Stomach (tissue), 9 donors: ENCODE measurements around the gene SRSF8. TPM values are rescaled to one million over a fixed set of nuclear protein-coding genes. Genes with fewer than 3 reads are reported as not detected.

Source experiments
- DNase-seq, 2 donors: peaks; one replicate each; pipeline versions ENCODE4 v3.0.0 to v3.0.0-alpha.2; 2013 to 2019
- H3K27ac ChIP-seq, 5 donors: fragments of 200-600 bp in 4 of 5; sonication (generic) in 4 of 5; one replicate each; pipeline ENCODE4 v1.5.1; 2013 to 2019; ENCODE audit warnings: mild to moderate bottlenecking in 1 of 5, moderate library complexity in 1 of 5
- H3K27me3 ChIP-seq, 3 donors: fragments of 200-600 bp; sonication (generic); one replicate each; pipeline ENCODE4 v1.5.1; 2017 to 2019; ENCODE audit warnings: mixed run types in 1 of 3
- H3K36me3 ChIP-seq, 4 donors: fragments of 200-600 bp; sonication (generic); 1 replicate in 3 of 4; 2 replicates in 1 of 4; pipeline ENCODE4 v1.5.1; 2016 to 2019
- H3K4me1 ChIP-seq, 4 donors: fragments of 200-600 bp; sonication (generic); one replicate each; pipeline ENCODE4 v1.5.1; 2016 to 2019
- H3K4me3 ChIP-seq, 4 donors: fragments of 200-600 bp; sonication (generic) in 3 of 4; one replicate each; pipeline ENCODE4 v1.5.1; 2016 to 2019; ENCODE audit warnings: mild to moderate bottlenecking in 1 of 4
- H3K9me3 ChIP-seq, 4 donors: fragments of 200-600 bp; sonication (generic); one replicate each; pipeline ENCODE4 v1.5.1; 2016 to 2019
- EP300 ChIP-seq: sonication (generic); formaldehyde crosslinking; IDR thresholded peaks from one replicate; pipeline ENCODE4 v1.6.1; 2017; ENCODE audit warnings: antibody characterized with exemption
- POLR2A ChIP-seq, 4 donors: fragments of 450-650 bp; IDR thresholded peaks; one replicate each; pipeline ENCODE4 v1.6.1; 2016; ENCODE audit warnings: antibody characterized with exemption in 4 of 4, control low read depth in 2 of 4, mild to moderate bottlenecking in 1 of 4, moderate library complexity in 1 of 4
- POLR2AphosphoS5 ChIP-seq, 3 donors: sonication (generic); formaldehyde crosslinking; IDR thresholded peaks; one replicate each; pipeline ENCODE4 v1.6.1; 2016; ENCODE audit warnings: antibody characterized with exemption in 3 of 3
- WGBS, 5 donors: extraction: QIAGEN DNeasy Blood & Tissue Kit in 3 of 5; methylation state at CpG; one replicate each; pipeline versions ENCODE4 v1.1.5 to v1.1.7; 2013 to 2018; 5-methylcytosine and 5-hydroxymethylcytosine counted together
- intact Hi-C: fragments of 100-400 bp; cut with DNase I; formaldehyde crosslinking; loops from one replicate; pipeline ENCODE4 v1.15.1; 2023; ENCODE audit warnings: low total_unique reads
- polyA plus RNA-seq, 3 donors: library from polyadenylated mRNA; stranded (reverse); fragments of 200-250 nt; gene quantifications; one replicate each; pipeline ENCODE4 v1.2.3, GENCODE V29; 2013
- total RNA-seq, 5 donors: library from RNA; depleted of rRNA; stranded (reverse); fragments of >200 nt; gene quantifications; one replicate each; pipeline versions ENCODE4 v1.1.0 to v1.2.3, GENCODE V29; 2014 to 2016
- TF ChIP-seq, protein P1 (sequence below), 7 experiments: fragments of 450-650 bp in 4 of 7; fragments of 200-600 bp in 3 of 7; sonication (generic) in 3 of 7; IDR thresholded peaks; one replicate each; pipeline ENCODE4 v1.5.1; 2016 to 2019; ENCODE audit warnings: antibody characterized with exemption in 7 of 7, control low read depth in 2 of 7, mild to moderate bottlenecking in 1 of 7
- donor health status: healthy with polysubstance abuse.
- donor health status: Bipolar disorder and iron deficiency.
- donor health status: healthy.

SRSF8 gene
- total and polyA plus RNA-seq, 8 donors, result 10.7 to 39.6 (median 29.3) TPM

- H3K27ac ChIP-seq, result no peak overlapping the region
- no peaks in the 10 kb centered on the region for H3K36me3 ChIP-seq
- no peaks in the 10 kb centered on the region for H3K27me3 ChIP-seq
- WGBS, 5 donors, result 41 to 86% (median 42%) methylated on average over 1 of the region's 1 CpG
- no peak for DNase-seq
- peaks cover 19 to 31% (median 26%) of the 10 kb centered on the region in 4 donors for H3K4me1 ChIP-seq
- TF ChIP-seq POLR2A (IDR thresholded peaks at IDR 0.05) (no peak), POLR2AphosphoS5 (IDR thresholded peaks at IDR 0.05) (no peak), EP300 (no peak)
- TF ChIP-seq, protein P1, sequence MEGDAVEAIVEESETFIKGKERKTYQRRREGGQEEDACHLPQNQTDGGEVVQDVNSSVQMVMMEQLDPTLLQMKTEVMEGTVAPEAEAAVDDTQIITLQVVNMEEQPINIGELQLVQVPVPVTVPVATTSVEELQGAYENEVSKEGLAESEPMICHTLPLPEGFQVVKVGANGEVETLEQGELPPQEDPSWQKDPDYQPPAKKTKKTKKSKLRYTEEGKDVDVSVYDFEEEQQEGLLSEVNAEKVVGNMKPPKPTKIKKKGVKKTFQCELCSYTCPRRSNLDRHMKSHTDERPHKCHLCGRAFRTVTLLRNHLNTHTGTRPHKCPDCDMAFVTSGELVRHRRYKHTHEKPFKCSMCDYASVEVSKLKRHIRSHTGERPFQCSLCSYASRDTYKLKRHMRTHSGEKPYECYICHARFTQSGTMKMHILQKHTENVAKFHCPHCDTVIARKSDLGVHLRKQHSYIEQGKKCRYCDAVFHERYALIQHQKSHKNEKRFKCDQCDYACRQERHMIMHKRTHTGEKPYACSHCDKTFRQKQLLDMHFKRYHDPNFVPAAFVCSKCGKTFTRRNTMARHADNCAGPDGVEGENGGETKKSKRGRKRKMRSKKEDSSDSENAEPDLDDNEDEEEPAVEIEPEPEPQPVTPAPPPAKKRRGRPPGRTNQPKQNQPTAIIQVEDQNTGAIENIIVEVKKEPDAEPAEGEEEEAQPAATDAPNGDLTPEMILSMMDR (IDR thresholded peaks at IDR 0.05), result no peak
- H3K4me3 ChIP-seq, result no peak overlapping the region
- H3K9me3 ChIP-seq, result no peaks in the 10 kb centered on the region
- intact Hi-C loops, result no loop called here
Measured at GRCh38 chr11:95078526-95078925, 11.8 kb downstream of the SRSF8 start.

DNA sequence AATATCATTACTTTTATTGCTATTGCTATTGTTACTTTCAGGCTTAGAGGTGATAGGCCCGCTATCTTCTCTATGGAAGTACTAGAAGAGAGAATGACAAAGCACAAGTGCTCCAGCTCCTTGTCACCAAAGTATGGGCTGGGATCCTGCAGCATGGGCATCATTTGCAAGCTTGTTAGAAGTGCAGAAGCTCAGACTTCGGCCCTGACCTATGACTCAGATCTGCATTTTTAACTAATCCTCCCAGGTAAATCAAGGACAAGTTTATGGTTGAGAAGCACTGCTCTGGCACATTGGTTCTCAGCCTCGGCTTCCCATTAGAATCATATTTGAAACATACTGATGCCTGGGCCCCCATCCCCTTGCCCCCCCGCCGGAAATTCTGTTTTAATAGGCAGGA lies 14.3 kb downstream of the SRSF8 start:
- Histone ChIP-seq H3K4me1 (peaks cover 2 to 14% (median 7%) of the 10 kb centered on the region in 4 donors), H3K9me3 (no peaks in the 10 kb centered on the region), H3K27ac (no peak overlapping the region), H3K36me3 (no peaks in the 10 kb centered on the region), H3K27me3 (no peaks in the 10 kb centered on the region), H3K4me3 (no peak overlapping the region)
- TF ChIP-seq EP300 (no peak), POLR2A (IDR thresholded peaks at IDR 0.05) (no peak), POLR2AphosphoS5 (IDR thresholded peaks at IDR 0.05) (no peak)
- TF ChIP-seq, protein P1 (IDR thresholded peaks at IDR 0.05), result no peak
- intact Hi-C loops, result no loop called here
- no peak for DNase-seq
- WGBS, 5 donors, result 50 to 77% (median 68%) methylated on average over 5 of the region's 5 CpGs

DNA sequence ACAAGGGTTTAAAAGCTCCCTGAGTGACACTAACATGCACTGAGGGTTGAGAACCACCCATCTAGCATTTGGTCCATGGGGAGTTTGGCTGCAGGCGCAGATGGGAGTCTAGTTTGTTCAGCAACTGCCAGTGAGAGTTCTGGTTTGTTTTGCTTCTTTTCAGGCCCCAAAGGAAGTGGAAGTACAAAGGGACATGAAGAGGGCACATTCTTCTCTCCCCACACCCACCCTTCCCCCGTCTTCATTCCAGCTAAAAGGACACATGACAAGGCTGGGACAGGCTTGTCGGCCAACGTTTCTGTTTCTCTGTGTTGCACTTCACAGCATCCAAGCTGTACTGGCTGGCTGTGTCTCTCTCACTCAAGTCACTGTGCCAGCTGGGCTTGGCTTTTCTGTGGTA lies 14.7 kb downstream of the SRSF8 start:
- H3K27ac ChIP-seq, result peak overlapping the region in 1 of 5 donors; percentile 44
- TF ChIP-seq, protein P1 (IDR thresholded peaks at IDR 0.05), result no peak
- H3K27me3 ChIP-seq, result no peaks in the 10 kb centered on the region
- H3K4me1 ChIP-seq, result peaks cover 0 to 10% (median 4%) of the 10 kb centered on the region in 4 donors
- intact Hi-C loops, result no loop called here
- no peaks in the 10 kb centered on the region for H3K9me3 ChIP-seq
- WGBS, 5 donors, result 51 to 67% (median 62%) methylated on average over 4 of the region's 4 CpGs
- no peak overlapping the region for H3K4me3 ChIP-seq
- peak in 1 of 2 donors; percentile 54 for DNase-seq
- no peaks in the 10 kb centered on the region for H3K36me3 ChIP-seq

DNA sequence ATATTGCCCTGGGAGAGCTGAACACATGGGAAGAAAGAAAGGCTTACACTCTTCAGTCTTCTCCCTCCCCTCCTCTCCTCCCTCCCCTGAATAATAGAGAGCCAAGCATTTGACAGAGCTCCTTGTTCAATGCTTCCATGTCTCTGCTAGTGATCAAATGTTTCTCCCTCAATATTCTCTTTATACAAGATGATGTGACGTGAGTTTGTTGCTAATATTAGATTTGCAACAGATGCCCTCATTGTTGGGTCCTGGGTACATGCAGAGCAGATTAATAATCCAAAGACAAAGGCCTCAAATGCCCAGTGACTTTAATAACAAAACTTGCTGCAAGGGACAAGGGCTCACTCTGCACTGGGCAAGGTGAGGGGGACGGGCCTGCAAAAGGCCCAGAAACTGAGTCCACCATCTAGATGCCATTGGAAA lies 15.9 kb downstream of the SRSF8 start:
- Histone ChIP-seq H3K36me3 (no peaks in the 10 kb centered on the region), H3K4me3 (no peak overlapping the region), H3K27me3 (no peaks in the 10 kb centered on the region), H3K27ac (peak overlapping the region in 2 of 5 donors; percentile 16 to 20), H3K9me3 (no peaks in the 10 kb centered on the region), H3K4me1 (no peaks in the 10 kb centered on the region)
- intact Hi-C loops, result no loop called here
- 76 to 96% (median 91%) methylated on average over 2 of the region's 2 CpGs for WGBS, 5 donors
- no peak for TF ChIP-seq EP300
- no peak for TF ChIP-seq POLR2AphosphoS5 (IDR thresholded peaks at IDR 0.05)
- TF ChIP-seq, protein P1 (IDR thresholded peaks at IDR 0.05), result no peak
- TF ChIP-seq POLR2A (IDR thresholded peaks at IDR 0.05), result no peak
- DNase-seq, result no peak
